PC-3 (cell line): ENCODE measurements around the gene TMEM209. TPM values are rescaled to one million over a fixed set of nuclear protein-coding genes. Genes with fewer than 3 reads are reported as not detected.

ENCODE experiments used
- ATAC-seq: fragments of 200-7000 bp; cut with Tn5 transposase; 2 replicates; pipeline ENCODE4 v1.9.1; 2020; ENCODE audit warnings: mild to moderate bottlenecking, moderate library complexity
- BruUV-seq: library from RNA; stranded (reverse); fragments of 400-500 nt; replicated peaks from 2 replicates; lab custom pipeline; 2021; lab: Mats Ljungman, UMichigan
- CTCF ChIA-PET: fragments of 300-600 bp; sonication (Branson Sonifier 250); formaldehyde crosslinking; loops from one replicate; lab custom pipeline; 2022; ENCODE audit warnings: antibody characterized with exemption; lab: Charles Lee
- POLR2A ChIA-PET: fragments of 300-600 bp; sonication (Branson Sonifier 250); formaldehyde crosslinking; loops from one replicate; lab custom pipeline; 2022; ENCODE audit warnings: antibody characterized with exemption; ENCODE audit not compliant: unreplicated experiment; lab: Charles Lee
- DNase-seq: peaks from one replicate; pipeline ENCODE4 v3.0.0-alpha.2; 2015
- H2AFZ ChIP-seq: fragments of 300-600 bp; sonication (generic); 2 replicates; pipeline ENCODE4 v1.6.0; 2016; ENCODE audit warnings: antibody characterized with exemption, low read length
- H3F3A ChIP-seq: fragments of 300-600 bp; sonication (generic); one replicate; pipeline ENCODE4 v1.6.0; 2017; ENCODE audit warnings: antibody characterized with exemption, low read length, control low read depth, mild to moderate bottlenecking; ENCODE audit not compliant: unreplicated experiment
- H3K27ac ChIP-seq: fragments of 300-600 bp; sonication (generic); 2 replicates; pipeline ENCODE4 v1.5.1; 2016; ENCODE audit warnings: mild to moderate bottlenecking, low read length
- H3K27me3 ChIP-seq: fragments of 300-600 bp; sonication (generic); 2 replicates; pipeline ENCODE4 v1.6.1; 2016; ENCODE audit warnings: low read length, mixed read lengths
- H3K36me3 ChIP-seq: fragments of 300-600 bp; sonication (generic); 2 replicates; pipeline ENCODE4 v1.6.1; 2016; ENCODE audit warnings: low read depth, mixed run types, low read length, mixed read lengths
- H3K4me1 ChIP-seq: fragments of 300-600 bp; sonication (generic); 2 replicates; pipeline ENCODE4 v1.5.1; 2016; ENCODE audit warnings: low read length; ENCODE audit not compliant: insufficient read depth
- H3K4me2 ChIP-seq: fragments of 300-600 bp; sonication (generic); 2 replicates; pipeline ENCODE4 v1.6.0; 2016; ENCODE audit warnings: low read length
- H3K4me3 ChIP-seq: fragments of 300-600 bp; sonication (generic); 2 replicates; pipeline ENCODE4 v1.5.1; 2016; ENCODE audit warnings: mild to moderate bottlenecking, low read length, mixed read lengths
- H3K79me2 ChIP-seq: fragments of 300-600 bp; sonication (generic); 2 replicates; pipeline ENCODE4 v1.6.1; 2017; ENCODE audit warnings: low read length, mixed read lengths
- H3K9ac ChIP-seq: fragments of 300-600 bp; sonication (generic); 2 replicates; pipeline ENCODE4 v1.6.0; 2016; ENCODE audit warnings: mild to moderate bottlenecking, low read length
- H3K9me2 ChIP-seq: fragments of 300-600 bp; sonication (generic); replicated peaks from 2 replicates; pipeline ENCODE4 v1.6.1; 2016; ENCODE audit warnings: mixed run types, low read length, mixed read lengths
- H3K9me3 ChIP-seq: fragments of 300-600 bp; sonication (generic); 2 replicates; pipeline ENCODE4 v1.6.1; 2016; ENCODE audit warnings: low read length, mixed read lengths
- H4K20me1 ChIP-seq: fragments of 300-600 bp; sonication (generic); 2 replicates; pipeline ENCODE4 v1.6.1; 2016; ENCODE audit warnings: low read length, mixed read lengths
- EZH2 ChIP-seq: fragments of 300-600 bp; sonication (generic); IDR thresholded peaks from one replicate; pipeline ENCODE4 v1.6.1; 2017; ENCODE audit warnings: antibody characterized with exemption, mild to moderate bottlenecking, low read length; ENCODE audit not compliant: unreplicated experiment
- EZH2phosphoT487 ChIP-seq: fragments of 300-600 bp; sonication (generic); IDR thresholded peaks from 2 replicates; pipeline ENCODE4 v1.6.1; 2018; ENCODE audit warnings: mild to moderate bottlenecking, antibody characterized with exemption, low read length, borderline replicate concordance
- intact Hi-C: fragments of 100-400 bp; cut with micrococcal nuclease; formaldehyde crosslinking; loops from 2 replicates; pipeline ENCODE4 v1.9.0; 2023
- total RNA-seq: library from RNA; depleted of rRNA; stranded (reverse); fragments of >200 nt; gene quantifications from 2 replicates; pipeline ENCODE4 v1.2.3, GENCODE V29; 2014; rRNA removed
- TF ChIP-seq, protein P1 (sequence below): fragments of 300-600 bp; sonication (generic); conservative IDR thresholded peaks from 2 replicates; pipeline ENCODE4 v1.5.1; 2017; ENCODE audit warnings: antibody characterized with exemption, low read depth, mild to moderate bottlenecking, low read length

TMEM209 gene
- total RNA-seq, 1 experiment from 2014 or later, result 23.2 TPM

DNA sequence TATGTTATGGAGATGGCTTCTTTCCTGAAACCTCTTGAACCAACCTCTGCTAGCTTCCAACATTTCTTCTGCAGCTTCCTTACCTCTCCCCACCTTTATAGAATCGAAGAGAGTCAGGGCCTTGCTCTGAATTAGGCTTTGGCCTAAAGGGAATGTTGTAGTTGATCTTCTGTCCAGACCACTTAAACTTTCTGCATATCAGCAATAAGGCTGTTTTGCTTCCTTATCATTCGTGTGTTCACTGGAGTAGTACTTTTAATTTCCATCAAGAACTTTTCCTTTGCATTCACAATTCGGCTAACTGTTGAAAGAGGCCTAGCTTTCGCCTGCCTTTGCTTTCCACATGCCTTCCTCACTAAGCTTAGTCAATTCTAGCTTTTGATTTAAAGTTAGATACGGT, 86.9 kb downstream of the TMEM209 start:
- ChIA-PET CTCF (no interaction called here), POLR2A (no interaction called here)
- Histone ChIP-seq H3K79me2 (no peaks in the 10 kb centered on the region), H3K4me3 (no peak overlapping the region), H3K9ac (no peak overlapping the region), H3K9me2 (no peaks in the 10 kb centered on the region), H3K27ac (no peak overlapping the region), H2AFZ (no peak overlapping the region), H4K20me1 (no peaks in the 10 kb centered on the region), H3K27me3 (no peaks in the 10 kb centered on the region), H3K4me2 (no peak overlapping the region), H3K36me3 (no peaks in the 10 kb centered on the region; the same call in 1 of the 2 replicates), H3F3A (no peaks in the 10 kb centered on the region), H3K9me3 (no peaks in the 10 kb centered on the region), H3K4me1 (peaks cover 12% of the 10 kb centered on the region)
- ATAC-seq (no peak), DNase-seq (no peak)
- intact Hi-C loops, result no loop called here
- BruUV-seq, result no TSS peak
- TF ChIP-seq, protein P1, sequence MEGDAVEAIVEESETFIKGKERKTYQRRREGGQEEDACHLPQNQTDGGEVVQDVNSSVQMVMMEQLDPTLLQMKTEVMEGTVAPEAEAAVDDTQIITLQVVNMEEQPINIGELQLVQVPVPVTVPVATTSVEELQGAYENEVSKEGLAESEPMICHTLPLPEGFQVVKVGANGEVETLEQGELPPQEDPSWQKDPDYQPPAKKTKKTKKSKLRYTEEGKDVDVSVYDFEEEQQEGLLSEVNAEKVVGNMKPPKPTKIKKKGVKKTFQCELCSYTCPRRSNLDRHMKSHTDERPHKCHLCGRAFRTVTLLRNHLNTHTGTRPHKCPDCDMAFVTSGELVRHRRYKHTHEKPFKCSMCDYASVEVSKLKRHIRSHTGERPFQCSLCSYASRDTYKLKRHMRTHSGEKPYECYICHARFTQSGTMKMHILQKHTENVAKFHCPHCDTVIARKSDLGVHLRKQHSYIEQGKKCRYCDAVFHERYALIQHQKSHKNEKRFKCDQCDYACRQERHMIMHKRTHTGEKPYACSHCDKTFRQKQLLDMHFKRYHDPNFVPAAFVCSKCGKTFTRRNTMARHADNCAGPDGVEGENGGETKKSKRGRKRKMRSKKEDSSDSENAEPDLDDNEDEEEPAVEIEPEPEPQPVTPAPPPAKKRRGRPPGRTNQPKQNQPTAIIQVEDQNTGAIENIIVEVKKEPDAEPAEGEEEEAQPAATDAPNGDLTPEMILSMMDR, result no peak

DNA sequence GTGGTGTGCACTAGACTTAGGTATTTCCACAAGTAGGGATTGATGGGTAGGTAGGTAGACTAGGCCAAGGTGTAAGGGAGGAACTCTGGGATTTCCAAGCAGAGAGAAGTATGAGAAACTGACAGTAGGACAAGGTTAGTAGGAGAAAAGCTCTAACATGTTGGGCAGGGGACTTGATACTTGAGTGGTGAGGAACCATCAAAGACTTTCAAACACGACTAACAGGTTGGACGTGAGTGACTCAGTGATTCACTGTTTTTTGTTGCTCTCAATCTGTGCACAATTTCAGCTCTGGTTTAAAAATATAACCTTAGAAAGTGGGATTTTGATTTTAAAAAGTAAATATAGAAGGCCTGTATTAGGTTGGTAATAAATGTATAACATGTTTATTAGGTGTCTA, 90.4 kb downstream of the TMEM209 start:
- H2AFZ ChIP-seq, result no peak overlapping the region
- no peaks in the 10 kb centered on the region for H3F3A ChIP-seq
- H4K20me1 ChIP-seq, result no peaks in the 10 kb centered on the region
- peaks cover 12% of the 10 kb centered on the region for H3K4me1 ChIP-seq
- CTCF ChIA-PET, result no interaction called here
- no peak overlapping the region for H3K27ac ChIP-seq
- H3K9me3 ChIP-seq, result no peaks in the 10 kb centered on the region
- ATAC-seq (no peak; the same call in 1 of the 2 replicates), DNase-seq (peak; percentile 71)
- H3K36me3 ChIP-seq, result no peaks in the 10 kb centered on the region
- H3K4me2 ChIP-seq, result peak overlapping the region; percentile 30
- H3K4me3 ChIP-seq, result no peak overlapping the region
- intact Hi-C loops, result no loop called here
- BruUV-seq, result no TSS peak
- H3K27me3 ChIP-seq, result no peaks in the 10 kb centered on the region
- POLR2A ChIA-PET, result interaction anchor here (0.5 kb wide), 1 partner anchor 600 kb away, joined by 3 read pairs; no protein-coding TSS in a partner anchor
- TF ChIP-seq, protein P1, result no peak
- TF ChIP-seq EZH2, result no peak
- no peak for TF ChIP-seq EZH2phosphoT487
- no peaks in the 10 kb centered on the region for H3K79me2 ChIP-seq
- H3K9ac ChIP-seq, result no peak overlapping the region
- H3K9me2 ChIP-seq, result no peaks in the 10 kb centered on the region

Other genes with a start within 250 kb of the TMEM209 start
- 12.8 and 17.9 TPM in 2 replicates for gene ZC3HC1, start 154.0 kb downstream of the TMEM209 start, total RNA-seq
- gene KLHDC10, start 134.9 kb downstream of the TMEM209 start, total RNA-seq, result 13.2 and 21.6 TPM in 2 replicates
- gene SSMEM1, start 2.5 kb upstream of the TMEM209 start, total RNA-seq, result not detected in 2 replicates
- not detected in 2 replicates for gene CPA2, start 61.5 kb upstream of the TMEM209 start, total RNA-seq
- gene CPA4, start 87.8 kb upstream of the TMEM209 start, total RNA-seq, result 10.1 and 22.1 TPM in 2 replicates
- 1.3 TPM in 1 of 2 replicates, not detected in the other for gene CPA5, start 139.4 kb upstream of the TMEM209 start, total RNA-seq
- not detected in 2 replicates for gene CPA1, start 175.1 kb upstream of the TMEM209 start, total RNA-seq
- gene CEP41, start 235.6 kb upstream of the TMEM209 start, total RNA-seq, result 10.4 and 10.7 TPM in 2 replicates